ENCODE data around the gene RNU1-3. TPM values are rescaled to one million over a fixed set of nuclear protein-coding genes. Genes with fewer than 3 reads are reported as not detected.
A peak's percentile ranks its signal among the peaks of the same experiment; 100 is the strongest.
"Not testable (repeated sequence)": the region's sequence is repeated elsewhere in the genome, so short reads cannot be mapped to it uniquely, and the experiment has no call there.

RNU1-3 gene
- total and polyA plus RNA-seq, 2 experiments from 2014 or later: under 0.01 TPM; not detected in 1

- H3K36me3 ChIP-seq (replicated peaks; ENCODE audit: insufficient read depth, low read depth); H4K20me1 ChIP-seq (ENCODE audit: insufficient read depth, poor library complexity, severe bottlenecking); H3K4me1 ChIP-seq (ENCODE audit: insufficient read depth); H3K9me3 ChIP-seq (ENCODE audit: low read depth); H3K79me2 ChIP-seq; H3K9me2 ChIP-seq (replicated peaks; ENCODE audit: insufficient read depth); DNase-seq (ENCODE audit: low spot score); H3K27ac ChIP-seq; H3K4me3 ChIP-seq; H2AFZ ChIP-seq; H3K27me3 ChIP-seq: not testable (repeated sequence)
- H3K4me2 ChIP-seq: peak overlapping the region; percentile 66
- no CpG with 5 or more reads among the region's 99 CpGs for WGBS (ENCODE audit: low lambda C conversion rate, missing lambda C conversion rate)
Measured at GRCh38 chr1:16707130-16708093, 40.7 kb upstream of the RNU1-3 start.

GRCh38 chr1:16706302-16706701 is 39.6 kb upstream of the RNU1-3 start:
- not testable (repeated sequence) for H3K36me3 ChIP-seq (replicated peaks; ENCODE audit: insufficient read depth, low read depth); H3K27me3 ChIP-seq; H3K9me2 ChIP-seq (replicated peaks; ENCODE audit: insufficient read depth); H4K20me1 ChIP-seq (ENCODE audit: insufficient read depth, poor library complexity, severe bottlenecking); H3K4me1 ChIP-seq (ENCODE audit: insufficient read depth); H3K4me2 ChIP-seq; H2AFZ ChIP-seq; DNase-seq (ENCODE audit: low spot score); H3K4me3 ChIP-seq; H3K79me2 ChIP-seq; H3K9me3 ChIP-seq (ENCODE audit: low read depth); H3K27ac ChIP-seq
- 93% methylated on average over 2 of the region's 6 CpGs for WGBS (ENCODE audit: low lambda C conversion rate, missing lambda C conversion rate)

- H4K20me1 ChIP-seq (ENCODE audit: insufficient read depth, poor library complexity, severe bottlenecking); H3K4me1 ChIP-seq (ENCODE audit: insufficient read depth); H3K4me3 ChIP-seq; H3K79me2 ChIP-seq; H3K9me3 ChIP-seq (ENCODE audit: low read depth); H3K9me2 ChIP-seq (replicated peaks; ENCODE audit: insufficient read depth); H3K27me3 ChIP-seq; DNase-seq (ENCODE audit: low spot score); H3K4me2 ChIP-seq; H3K36me3 ChIP-seq (replicated peaks; ENCODE audit: insufficient read depth, low read depth); H3K27ac ChIP-seq; H2AFZ ChIP-seq: not testable (repeated sequence)
- WGBS (ENCODE audit: low lambda C conversion rate, missing lambda C conversion rate): no CpG with 5 or more reads among the region's 16 CpGs
Measured at GRCh38 chr1:16704502-16705100, 37.9 kb upstream of the RNU1-3 start.

- H3K27ac ChIP-seq; H3K9me3 ChIP-seq (ENCODE audit: low read depth); H3K36me3 ChIP-seq (replicated peaks; ENCODE audit: insufficient read depth, low read depth); H3K27me3 ChIP-seq; H3K4me1 ChIP-seq (ENCODE audit: insufficient read depth); H2AFZ ChIP-seq; H3K4me2 ChIP-seq; H3K9me2 ChIP-seq (replicated peaks; ENCODE audit: insufficient read depth); H4K20me1 ChIP-seq (ENCODE audit: insufficient read depth, poor library complexity, severe bottlenecking); H3K79me2 ChIP-seq; H3K4me3 ChIP-seq: not testable (repeated sequence)
- 75% methylated on average over 7 of the region's 13 CpGs for WGBS (ENCODE audit: low lambda C conversion rate, missing lambda C conversion rate)
- peak; percentile 0 for DNase-seq (ENCODE audit: low spot score)
Measured at GRCh38 chr1:16704076-16704475, 37.3 kb upstream of the RNU1-3 start.

GRCh38 chr1:16703602-16704001 is 36.9 kb upstream of the RNU1-3 start:
- not testable (repeated sequence) for H3K4me2 ChIP-seq; H3K79me2 ChIP-seq; H3K4me1 ChIP-seq (ENCODE audit: insufficient read depth); H2AFZ ChIP-seq; H3K36me3 ChIP-seq (replicated peaks; ENCODE audit: insufficient read depth, low read depth); H3K27ac ChIP-seq; H3K27me3 ChIP-seq; H3K4me3 ChIP-seq; H3K9me3 ChIP-seq (ENCODE audit: low read depth); H3K9me2 ChIP-seq (replicated peaks; ENCODE audit: insufficient read depth); H4K20me1 ChIP-seq (ENCODE audit: insufficient read depth, poor library complexity, severe bottlenecking); DNase-seq (ENCODE audit: low spot score)
- 42% methylated on average over 3 of the region's 5 CpGs for WGBS (ENCODE audit: low lambda C conversion rate, missing lambda C conversion rate)

- H3K36me3 ChIP-seq (replicated peaks; ENCODE audit: insufficient read depth, low read depth); H3K4me2 ChIP-seq; H3K27me3 ChIP-seq; H3K4me1 ChIP-seq (ENCODE audit: insufficient read depth); H3K79me2 ChIP-seq; H3K9me3 ChIP-seq (ENCODE audit: low read depth); H3K9me2 ChIP-seq (replicated peaks; ENCODE audit: insufficient read depth); H3K4me3 ChIP-seq; H4K20me1 ChIP-seq (ENCODE audit: insufficient read depth, poor library complexity, severe bottlenecking); H3K27ac ChIP-seq; DNase-seq (ENCODE audit: low spot score); H2AFZ ChIP-seq: not testable (repeated sequence)
- 22% methylated on average over 1 of the region's 7 CpGs for WGBS (ENCODE audit: low lambda C conversion rate, missing lambda C conversion rate)
Measured at GRCh38 chr1:16703141-16703540, 36.4 kb upstream of the RNU1-3 start.

- not testable (repeated sequence) for H3K9me3 ChIP-seq (ENCODE audit: low read depth); H3K4me3 ChIP-seq; H3K4me2 ChIP-seq; H3K27me3 ChIP-seq; H3K27ac ChIP-seq; H3K4me1 ChIP-seq (ENCODE audit: insufficient read depth); H2AFZ ChIP-seq; H3K9me2 ChIP-seq (replicated peaks; ENCODE audit: insufficient read depth); H4K20me1 ChIP-seq (ENCODE audit: insufficient read depth, poor library complexity, severe bottlenecking); H3K36me3 ChIP-seq (replicated peaks; ENCODE audit: insufficient read depth, low read depth); DNase-seq (ENCODE audit: low spot score); H3K79me2 ChIP-seq
- WGBS (ENCODE audit: low lambda C conversion rate, missing lambda C conversion rate): no CpG with 5 or more reads among the region's 5 CpGs
Measured at GRCh38 chr1:16702280-16702679, 35.5 kb upstream of the RNU1-3 start.

- WGBS (ENCODE audit: low lambda C conversion rate, missing lambda C conversion rate): no CpG with 5 or more reads among the region's 37 CpGs
- not testable (repeated sequence) for DNase-seq (ENCODE audit: low spot score); H3K79me2 ChIP-seq; H3K4me1 ChIP-seq (ENCODE audit: insufficient read depth); H3K27ac ChIP-seq; H3K27me3 ChIP-seq; H2AFZ ChIP-seq; H4K20me1 ChIP-seq (ENCODE audit: insufficient read depth, poor library complexity, severe bottlenecking); H3K36me3 ChIP-seq (replicated peaks; ENCODE audit: insufficient read depth, low read depth); H3K4me2 ChIP-seq; H3K4me3 ChIP-seq; H3K9me3 ChIP-seq (ENCODE audit: low read depth); H3K9me2 ChIP-seq (replicated peaks; ENCODE audit: insufficient read depth)
Measured at GRCh38 chr1:16701189-16701588, 34.4 kb upstream of the RNU1-3 start.
